VCaP (cell line): Measurements from ENCODE around the gene MYD88.
"Not testable (repeated sequence)": the region's sequence is repeated elsewhere in the genome, so short reads cannot be mapped to it uniquely, and the experiment has no call there.

ENCODE experiments used
- H3K27ac ChIP-seq: fragments of 450-650 bp; 2 replicates; pipeline ENCODE4 v1.5.1; 2017
- CTCF ChIP-seq: fragments of 450-650 bp; conservative IDR thresholded peaks from 2 replicates; pipeline ENCODE4 v1.5.1; 2017; ENCODE audit warnings: mild to moderate bottlenecking, moderate library complexity

The MYD88 gene

GRCh38 chr3:38157117-38157516, 18.7 kb downstream of the MYD88 start:
- no peak for TF ChIP-seq CTCF
- no peak overlapping the region for H3K27ac ChIP-seq

- no peak overlapping the region for H3K27ac ChIP-seq
Measured at GRCh38 chr3:38157595-38157994, 19.1 kb downstream of the MYD88 start.

GRCh38 chr3:38158472-38158871, 20.0 kb downstream of the MYD88 start:
- H3K27ac ChIP-seq, result no peak overlapping the region
- no peak for TF ChIP-seq CTCF

More at GRCh38 chr3:38157595-38157994, 19.1 kb downstream of the MYD88 start:
- TF ChIP-seq CTCF, result no peak

- not testable (repeated sequence) for H3K27ac ChIP-seq
Measured at GRCh38 chr3:38160704-38161103, 22.2 kb downstream of the MYD88 start.

GRCh38 chr3:38163117-38163840, 24.8 kb downstream of the MYD88 start:
- TF ChIP-seq CTCF, result peak; percentile 17; the same call in 1 of the 2 replicates
- no peak overlapping the region for H3K27ac ChIP-seq

- H3K27ac ChIP-seq, result peak overlapping the region; percentile 99
- TF ChIP-seq CTCF, result no peak
Measured at GRCh38 chr3:38163841-38164642, 25.6 kb downstream of the MYD88 start.

- no peak for TF ChIP-seq CTCF
- H3K27ac ChIP-seq, result peak overlapping the region; percentile 99
Measured at GRCh38 chr3:38164643-38164951, 26.1 kb downstream of the MYD88 start.
